ENCODE measurements around the gene C3orf62. TPM values are rescaled to one million over a fixed set of nuclear protein-coding genes. Genes with fewer than 3 reads are reported as not detected.

Gene C3orf62
- total RNA-seq: 2.1 TPM
- long read RNA-seq: 0 reads

GRCh38 chr3:49276475-49277382, at the start of gene C3orf62:
TSS of gene C3orf62 (minus strand) at chr3:49277232. CDS start at chr3:49276872, 360 bp downstream.
- ATAC-seq: peak; percentile 96
- peak; percentile 95 for DNase-seq (ENCODE audit: missing footprints)
- intact Hi-C loops (cut with DNase I): loop anchor here (2.0 kb wide), 1 partner anchor 104 kb away; no protein-coding TSS in a partner anchor

- ATAC-seq (no peak), DNase-seq (ENCODE audit: missing footprints) (no peak)
- intact Hi-C loops (cut with DNase I): no loop called here
Observed at GRCh38 chr3:49324768-49325167, 47.7 kb upstream of the C3orf62 start.

GRCh38 chr3:49316696-49317457, 39.8 kb upstream of the C3orf62 start:
- ATAC-seq: no peak
- intact Hi-C loops (cut with DNase I): no loop called here
- DNase-seq (ENCODE audit: missing footprints): no peak

GRCh38 chr3:49313896-49314688, 37.1 kb upstream of the C3orf62 start:
- DNase-seq (ENCODE audit: missing footprints) (no peak), ATAC-seq (no peak)
- intact Hi-C loops (cut with DNase I): no loop called here

GRCh38 chr3:49311283-49311682, 34.3 kb upstream of the C3orf62 start:
- ATAC-seq: no peak
- intact Hi-C loops (cut with DNase I): no loop called here
- no peak for DNase-seq (ENCODE audit: missing footprints)

- intact Hi-C loops (cut with DNase I): no loop called here
- no peak for DNase-seq (ENCODE audit: missing footprints)
- no peak for ATAC-seq
Observed at GRCh38 chr3:49310677-49311076, 33.6 kb upstream of the C3orf62 start.

GRCh38 chr3:49305608-49306007, 28.6 kb upstream of the C3orf62 start:
- DNase-seq (ENCODE audit: missing footprints): no peak
- intact Hi-C loops (cut with DNase I): no loop called here
- no peak for ATAC-seq

GRCh38 chr3:49302613-49303012, 25.6 kb upstream of the C3orf62 start:
- DNase-seq (ENCODE audit: missing footprints): no peak
- no peak for ATAC-seq
- intact Hi-C loops (cut with DNase I): no loop called here

- ATAC-seq (no peak), DNase-seq (ENCODE audit: missing footprints) (no peak)
- intact Hi-C loops (cut with DNase I): no loop called here
Observed at GRCh38 chr3:49300595-49300994, 23.6 kb upstream of the C3orf62 start.

GRCh38 chr3:49298511-49298910, 21.5 kb upstream of the C3orf62 start:
- DNase-seq (ENCODE audit: missing footprints): no peak
- intact Hi-C loops (cut with DNase I): loop anchor here (5.0 kb wide), 2 partner anchors 126 to 149 kb away; partner anchors contain the start of gene KLHDC8B
- ATAC-seq: no peak

- intact Hi-C loops (cut with DNase I): loop anchor here (5.0 kb wide), 2 partner anchors 125 to 150 kb away; partner anchors contain the start of gene KLHDC8B
- DNase-seq (ENCODE audit: missing footprints) (peak; percentile 75), ATAC-seq (peak; percentile 85)
Observed at GRCh38 chr3:49296781-49297411, 19.9 kb upstream of the C3orf62 start.

- peak; percentile 73 for DNase-seq (ENCODE audit: missing footprints)
- no peak for ATAC-seq
- intact Hi-C loops (cut with DNase I): loop anchor here (5.0 kb wide), 2 partner anchors 123 to 152 kb away; partner anchors contain the start of gene KLHDC8B
Observed at GRCh38 chr3:49295489-49296058, 18.5 kb upstream of the C3orf62 start.

GRCh38 chr3:49294343-49294742, 17.3 kb upstream of the C3orf62 start:
- ATAC-seq (no peak), DNase-seq (ENCODE audit: missing footprints) (no peak)
- intact Hi-C loops (cut with DNase I): no loop called here

- ATAC-seq: no peak
- intact Hi-C loops (cut with DNase I): no loop called here
Observed at GRCh38 chr3:49283997-49284396, 7.0 kb upstream of the C3orf62 start.

GRCh38 chr3:49279376-49279775, 2.3 kb upstream of the C3orf62 start:
- no peak for DNase-seq (ENCODE audit: missing footprints)
- ATAC-seq: no peak
- intact Hi-C loops (cut with DNase I): no loop called here

More at GRCh38 chr3:49283997-49284396, 7.0 kb upstream of the C3orf62 start:
- no peak for DNase-seq (ENCODE audit: missing footprints)

- intact Hi-C loops (cut with DNase I): no loop called here
- DNase-seq (ENCODE audit: missing footprints) (no peak), ATAC-seq (no peak)
Observed at GRCh38 chr3:49278548-49278947, 1.5 kb upstream of the C3orf62 start.

- DNase-seq (ENCODE audit: missing footprints) (no peak), ATAC-seq (no peak)
- intact Hi-C loops (cut with DNase I): loop anchor here (2.0 kb wide), 1 partner anchor 105 kb away; no protein-coding TSS in a partner anchor
Observed at GRCh38 chr3:49277383-49277775, 347 bp upstream of the C3orf62 start.

Data from Right ventricle myocardium inferior (tissue), 1 donor.